ENCODE results near the gene TACC3. TPM values are rescaled to one million over a fixed set of nuclear protein-coding genes. Genes with fewer than 3 reads are reported as not detected.

Gene TACC3
- total RNA-seq, 2 experiments from 2014 or later = 234 to 235 TPM

GRCh38 chr4:1735215-1735614, 13.9 kb downstream of the TACC3 start:
- POLR2A ChIA-PET = interaction anchor here (1.0 kb wide), 1 partner anchor 10 kb away, joined by 3 read pairs; no protein-coding TSS in a partner anchor
- DNase-seq (no peak), ATAC-seq (ENCODE audit: low read depth) (no peak)
- Mint-ChIP-seq H3K36me3 (peaks cover 64% of the 10 kb centered on the region), H3K9me3 (peaks cover 6% of the 10 kb centered on the region), H3K27me3 (no peaks in the 10 kb centered on the region), H3K27ac (no peak overlapping the region), H3K4me1 (peaks cover 2% of the 10 kb centered on the region), H3K4me3 (no peak overlapping the region)

- Mint-ChIP-seq H3K4me1 (peaks cover 2% of the 10 kb centered on the region), H3K27me3 (no peaks in the 10 kb centered on the region), H3K36me3 (peaks cover 69% of the 10 kb centered on the region), H3K4me3 (no peak overlapping the region), H3K9me3 (peaks cover 6% of the 10 kb centered on the region), H3K27ac (no peak overlapping the region)
- ATAC-seq (ENCODE audit: low read depth) (no peak), DNase-seq (no peak)
- POLR2A ChIA-PET = interaction anchor here (1.1 kb wide), 1 partner anchor 9 kb away, joined by 4 read pairs; no protein-coding TSS in a partner anchor
Measured at GRCh38 chr4:1736812-1737211, 15.5 kb downstream of the TACC3 start.

- Mint-ChIP-seq H3K27ac (no peak overlapping the region), H3K4me3 (no peak overlapping the region), H3K36me3 (peaks cover 67% of the 10 kb centered on the region), H3K9me3 (peaks cover 6% of the 10 kb centered on the region), H3K4me1 (peaks cover 2% of the 10 kb centered on the region), H3K27me3 (no peaks in the 10 kb centered on the region)
- DNase-seq (no peak), ATAC-seq (ENCODE audit: low read depth) (no peak)
- POLR2A ChIA-PET = no interaction called here
Measured at GRCh38 chr4:1737666-1738065, 16.3 kb downstream of the TACC3 start.

- no peak for DNase-seq
- no peak overlapping the region for H3K27ac Mint-ChIP-seq
- no peaks in the 10 kb centered on the region for H3K4me1 Mint-ChIP-seq
- no peak for ATAC-seq (ENCODE audit: low read depth)
- no peaks in the 10 kb centered on the region for H3K27me3 Mint-ChIP-seq
- peaks cover 6% of the 10 kb centered on the region for H3K9me3 Mint-ChIP-seq
- no peak overlapping the region for H3K4me3 Mint-ChIP-seq
- peaks cover 61% of the 10 kb centered on the region for H3K36me3 Mint-ChIP-seq
- POLR2A ChIA-PET = no interaction called here
Measured at GRCh38 chr4:1738410-1738809, 17.1 kb downstream of the TACC3 start.

DNA sequence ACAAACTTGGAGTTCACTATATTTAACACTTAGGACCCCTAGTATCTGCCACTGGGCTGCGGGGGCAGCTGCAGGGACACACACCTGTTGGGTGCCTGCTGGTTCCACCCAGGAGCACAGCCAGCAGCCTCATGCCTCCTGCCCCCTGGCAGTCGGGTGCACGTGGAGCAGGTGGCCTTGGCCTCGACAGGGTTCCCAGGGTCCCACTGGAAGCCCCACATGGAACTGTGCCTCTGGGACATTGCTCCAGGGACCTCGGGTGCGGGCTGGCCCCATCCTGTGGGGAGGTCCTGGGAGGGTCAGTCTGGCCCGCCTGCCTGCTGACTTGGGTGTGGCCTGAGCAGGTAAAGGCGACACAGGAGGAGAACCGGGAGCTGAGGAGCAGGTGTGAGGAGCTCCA, 18.0 kb downstream of the TACC3 start:
- H3K27me3 Mint-ChIP-seq = no peaks in the 10 kb centered on the region
- H3K4me1 Mint-ChIP-seq = no peaks in the 10 kb centered on the region
- POLR2A ChIA-PET = interaction anchor here (0.8 kb wide), 1 partner anchor 93 kb away, joined by 3 read pairs; no protein-coding TSS in a partner anchor
- H3K4me3 Mint-ChIP-seq = no peak overlapping the region
- peaks cover 6% of the 10 kb centered on the region for H3K9me3 Mint-ChIP-seq
- DNase-seq (no peak), ATAC-seq (ENCODE audit: low read depth) (no peak)
- peaks cover 69% of the 10 kb centered on the region for H3K36me3 Mint-ChIP-seq
- H3K27ac Mint-ChIP-seq = no peak overlapping the region

DNA sequence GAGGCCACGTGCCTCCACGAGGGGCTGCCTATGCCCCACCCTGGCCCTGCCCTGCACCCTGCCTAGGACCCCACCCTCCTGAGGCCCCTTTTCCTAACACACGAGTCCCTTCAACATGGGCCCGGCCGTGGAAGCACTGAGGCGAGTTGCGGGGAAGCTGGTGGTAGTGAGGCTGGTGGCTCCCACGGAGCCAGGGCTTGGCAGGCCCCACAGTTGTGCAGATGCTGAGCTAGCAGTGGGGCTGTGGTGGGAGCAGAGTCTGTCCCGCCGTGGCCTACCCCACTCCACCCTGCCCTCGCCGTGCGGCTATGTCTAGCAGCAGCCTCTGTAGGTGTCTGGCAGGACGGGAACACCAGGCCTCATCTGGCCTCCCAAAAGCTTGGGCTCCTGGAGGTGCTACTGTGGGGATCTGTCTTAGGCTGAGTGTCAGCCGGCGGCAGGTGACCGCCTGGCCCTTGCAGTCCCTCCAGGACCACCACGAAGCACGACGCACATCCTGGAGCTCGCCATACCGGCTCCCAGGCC, 18.8 kb downstream of the TACC3 start:
- Mint-ChIP-seq H3K27ac (no peak overlapping the region), H3K4me1 (no peaks in the 10 kb centered on the region)
- POLR2A ChIA-PET = interaction anchor here (0.8 kb wide), 1 partner anchor 92 kb away, joined by 3 read pairs; no protein-coding TSS in a partner anchor

GRCh38 chr4:1741208-1741607, 19.9 kb downstream of the TACC3 start:
- Mint-ChIP-seq H3K27ac (no peak overlapping the region), H3K9me3 (peaks cover 6% of the 10 kb centered on the region), H3K36me3 (peaks cover 59% of the 10 kb centered on the region), H3K4me1 (no peaks in the 10 kb centered on the region), H3K27me3 (no peaks in the 10 kb centered on the region), H3K4me3 (no peak overlapping the region)
- ATAC-seq (ENCODE audit: low read depth) (no peak), DNase-seq (no peak)
- POLR2A ChIA-PET = no interaction called here

More for the DNA sequence above, 18.8 kb downstream of the TACC3 start:
- Mint-ChIP-seq H3K36me3 (peaks cover 67% of the 10 kb centered on the region), H3K27me3 (no peaks in the 10 kb centered on the region), H3K9me3 (peaks cover 6% of the 10 kb centered on the region), H3K4me3 (no peak overlapping the region)
- DNase-seq (no peak), ATAC-seq (ENCODE audit: low read depth) (no peak)

- Mint-ChIP-seq H3K27ac (peak overlapping the region; percentile 56), H3K4me3 (no peak overlapping the region), H3K27me3 (no peaks in the 10 kb centered on the region), H3K4me1 (no peaks in the 10 kb centered on the region), H3K36me3 (peaks cover 36% of the 10 kb centered on the region), H3K9me3 (peaks cover 4% of the 10 kb centered on the region)
- no peak for ATAC-seq (ENCODE audit: low read depth)
- POLR2A ChIA-PET = no interaction called here
- DNase-seq = no peak
Measured at GRCh38 chr4:1743551-1743950, 22.2 kb downstream of the TACC3 start.

GRCh38 chr4:1743975-1744374, 22.7 kb downstream of the TACC3 start:
- peaks cover 32% of the 10 kb centered on the region for H3K36me3 Mint-ChIP-seq
- DNase-seq (no peak), ATAC-seq (ENCODE audit: low read depth) (no peak)
- no peak overlapping the region for H3K4me3 Mint-ChIP-seq
- no peak overlapping the region for H3K27ac Mint-ChIP-seq
- no peaks in the 10 kb centered on the region for H3K27me3 Mint-ChIP-seq
- H3K4me1 Mint-ChIP-seq = no peaks in the 10 kb centered on the region
- POLR2A ChIA-PET = interaction anchor here (1.2 to 1.4 kb wide), 2 partner anchors 11 to 17 kb away, joined by 3 read pairs; no protein-coding TSS in a partner anchor
- no peaks in the 10 kb centered on the region for H3K9me3 Mint-ChIP-seq

GRCh38 chr4:1744552-1744951, 23.2 kb downstream of the TACC3 start:
- no peaks in the 10 kb centered on the region for H3K27me3 Mint-ChIP-seq
- ATAC-seq (ENCODE audit: low read depth) = no peak
- H3K4me3 Mint-ChIP-seq = no peak overlapping the region
- no peaks in the 10 kb centered on the region for H3K4me1 Mint-ChIP-seq
- H3K36me3 Mint-ChIP-seq = peaks cover 28% of the 10 kb centered on the region
- H3K27ac Mint-ChIP-seq = no peak overlapping the region
- POLR2A ChIA-PET = interaction anchor here (1.2 to 1.4 kb wide), 2 partner anchors 10 to 18 kb away, joined by 3 read pairs; no protein-coding TSS in a partner anchor
- H3K9me3 Mint-ChIP-seq = no peaks in the 10 kb centered on the region
- DNase-seq = no peak

DNA sequence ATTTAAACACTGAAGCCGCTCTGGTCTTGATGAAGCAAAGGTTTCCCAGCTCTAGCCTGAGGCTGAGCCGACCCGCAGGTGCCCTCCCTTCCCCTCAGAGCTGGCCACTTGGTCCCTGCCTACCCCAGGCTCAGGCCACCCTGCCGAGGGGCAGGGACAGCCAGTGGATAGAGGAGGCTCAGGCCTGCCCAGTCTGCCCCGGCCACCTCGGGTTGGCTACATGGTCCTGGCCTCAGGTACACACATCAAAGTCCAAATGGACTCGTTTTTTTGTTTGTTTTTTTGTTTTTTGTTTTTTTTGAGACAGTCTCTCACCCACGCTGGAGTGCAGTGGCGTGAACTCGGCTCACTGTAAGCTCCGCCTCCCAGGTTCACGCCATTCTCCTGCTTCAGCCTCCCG, 23.8 kb downstream of the TACC3 start:
- no peak for ATAC-seq (ENCODE audit: low read depth)
- no peaks in the 10 kb centered on the region for H3K4me1 Mint-ChIP-seq
- no peaks in the 10 kb centered on the region for H3K9me3 Mint-ChIP-seq
- H3K4me3 Mint-ChIP-seq = no peak overlapping the region
- POLR2A ChIA-PET = interaction anchor here (0.6 to 2.7 kb wide), 5 partner anchors 10 to 64 kb away, joined by 3 to 7 read pairs (median 3); no protein-coding TSS in a partner anchor
- DNase-seq = no peak
- peaks cover 26% of the 10 kb centered on the region for H3K36me3 Mint-ChIP-seq
- H3K27ac Mint-ChIP-seq = no peak overlapping the region
- no peaks in the 10 kb centered on the region for H3K27me3 Mint-ChIP-seq

- H3K9me3 Mint-ChIP-seq = no peaks in the 10 kb centered on the region
- H3K4me3 Mint-ChIP-seq = no peak overlapping the region
- no peak for ATAC-seq (ENCODE audit: low read depth)
- H3K27me3 Mint-ChIP-seq = no peaks in the 10 kb centered on the region
- H3K36me3 Mint-ChIP-seq = peaks cover 24% of the 10 kb centered on the region
- H3K27ac Mint-ChIP-seq = no peak overlapping the region
- POLR2A ChIA-PET = interaction anchor here (0.6 to 2.7 kb wide), 4 partner anchors 11 to 64 kb away, joined by 3 to 7 read pairs (median 4); no protein-coding TSS in a partner anchor
- H3K4me1 Mint-ChIP-seq = no peaks in the 10 kb centered on the region
- no peak for DNase-seq
Measured at GRCh38 chr4:1745697-1746096, 24.4 kb downstream of the TACC3 start.

DNA sequence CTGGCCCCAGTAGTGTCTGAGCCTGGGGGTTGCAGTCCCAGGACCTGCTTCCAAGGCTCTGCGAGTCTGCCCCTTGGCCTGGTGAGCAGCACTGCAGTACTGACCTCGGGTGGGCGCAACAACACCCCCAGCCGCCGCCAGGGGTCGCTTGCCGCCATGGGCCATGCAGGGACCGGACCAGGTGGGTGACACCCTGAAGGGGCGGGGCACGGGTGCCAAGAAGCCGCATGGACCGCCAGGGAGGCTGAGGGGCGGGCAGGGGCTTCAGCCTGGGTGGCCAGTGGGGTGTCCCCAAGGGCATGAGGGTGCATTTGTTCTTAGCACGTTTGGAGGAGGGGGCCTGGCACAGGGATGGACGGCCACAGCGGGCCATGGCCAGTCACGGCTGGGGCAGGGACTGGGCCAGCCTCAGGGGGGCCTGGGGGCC, 25.0 kb downstream of the TACC3 start:
- POLR2A ChIA-PET = interaction anchor here (2.7 kb wide), 1 partner anchor 63 kb away, joined by 7 read pairs; no protein-coding TSS in a partner anchor
- DNase-seq (peak; percentile 88), ATAC-seq (ENCODE audit: low read depth) (peak; percentile 68)
- no peak overlapping the region for H3K27ac Mint-ChIP-seq
- H3K4me3 Mint-ChIP-seq = no peak overlapping the region
- H3K9me3 Mint-ChIP-seq = no peaks in the 10 kb centered on the region
- no peaks in the 10 kb centered on the region for H3K4me1 Mint-ChIP-seq
- no peaks in the 10 kb centered on the region for H3K27me3 Mint-ChIP-seq
- H3K36me3 Mint-ChIP-seq = peaks cover 21% of the 10 kb centered on the region

GRCh38 chr4:1746919-1747602, 25.7 kb downstream of the TACC3 start:
- Mint-ChIP-seq H3K9me3 (no peaks in the 10 kb centered on the region), H3K4me1 (no peaks in the 10 kb centered on the region), H3K27ac (no peak overlapping the region), H3K27me3 (no peaks in the 10 kb centered on the region), H3K4me3 (no peak overlapping the region), H3K36me3 (peaks cover 15% of the 10 kb centered on the region)
- no peak for ATAC-seq (ENCODE audit: low read depth)
- POLR2A ChIA-PET = interaction anchor here (2.7 kb wide), 1 partner anchor 62 kb away, joined by 7 read pairs; no protein-coding TSS in a partner anchor
- DNase-seq = no peak
